Islet precursor cell (in vitro differentiated cells): Measurements from ENCODE around the gene IFRD2.
A peak's percentile ranks its signal among the peaks of the same experiment; 100 is the strongest.
"Not testable (repeated sequence)": the region's sequence is repeated elsewhere in the genome, so short reads cannot be mapped to it uniquely, and the experiment has no call there.

Experiments
- DNase-seq: peaks from one replicate; pipeline ENCODE4 v3.0.0-alpha.2; 2018

The IFRD2 gene

GRCh38 chr3:50323614-50324199, 31.5 kb upstream of the IFRD2 start:
- DNase-seq: peak; percentile 48

GRCh38 chr3:50323092-50323600, 30.9 kb upstream of the IFRD2 start:
- peak; percentile 50 for DNase-seq

GRCh38 chr3:50322386-50323091, 30.3 kb upstream of the IFRD2 start, which contains the start of gene HYAL2:
Gene HYAL2, minus strand, starts transcription at chr3:50322745. Its CDS starts 2,256 bp downstream, at chr3:50320489.
- no peak for DNase-seq

GRCh38 chr3:50322115-50322385, 29.8 kb upstream of the IFRD2 start:
- no peak for DNase-seq

- peak; percentile 94 for DNase-seq
Observed at GRCh38 chr3:50321336-50322114, 29.3 kb upstream of the IFRD2 start.

GRCh38 chr3:50320853-50321335, 28.7 kb upstream of the IFRD2 start:
- peak; percentile 85 for DNase-seq

- no peak for DNase-seq
Observed at GRCh38 chr3:50319894-50320625, 27.8 kb upstream of the IFRD2 start.

GRCh38 chr3:50319181-50319893, 27.1 kb upstream of the IFRD2 start:
- peak; percentile 45 for DNase-seq

- DNase-seq: no peak
Observed at GRCh38 chr3:50318615-50319014, 26.4 kb upstream of the IFRD2 start.

GRCh38 chr3:50318163-50318562, 25.9 kb upstream of the IFRD2 start:
- DNase-seq: no peak

GRCh38 chr3:50317300-50317699, 25.1 kb upstream of the IFRD2 start:
- no peak for DNase-seq

- peak; percentile 98 for DNase-seq
Observed at GRCh38 chr3:50316657-50317242, 24.5 kb upstream of the IFRD2 start.

GRCh38 chr3:50314816-50315215, 22.6 kb upstream of the IFRD2 start:
- DNase-seq: no peak

GRCh38 chr3:50314342-50314741, 22.1 kb upstream of the IFRD2 start:
- DNase-seq: no peak

- DNase-seq: not testable (repeated sequence)
Observed at GRCh38 chr3:50312041-50312440, 19.8 kb upstream of the IFRD2 start.

- peak; percentile 38 for DNase-seq
Observed at GRCh38 chr3:50304601-50305000, 12.4 kb upstream of the IFRD2 start.

GRCh38 chr3:50303013-50303815, 11.0 kb upstream of the IFRD2 start, which contains the start of gene HYAL1:
Gene HYAL1, minus strand, starts transcription at chr3:50303574. Its CDS starts 618 bp downstream, at chr3:50302956.
- DNase-seq: peak; percentile 71

- peak; percentile 50 for DNase-seq
Observed at GRCh38 chr3:50302095-50303012, 10.1 kb upstream of the IFRD2 start.

GRCh38 chr3:50300681-50301254, 8.5 kb upstream of the IFRD2 start:
- DNase-seq: peak; percentile 45
